NCI-H187 (cell line): ENCODE data around the gene KLF17.
"Not testable (repeated sequence)": the region's sequence is repeated elsewhere in the genome, so short reads cannot be mapped to it uniquely, and the experiment has no call there.

Source experiments
- DNase-seq, 2 experiments: peaks; one replicate each; lab custom pipeline; 2025; lab: John Stamatoyannopoulos, UW

The KLF17 gene

GRCh38 chr1:44108971-44109370 is 9.7 kb upstream of the KLF17 start:
- no peak for DNase-seq

- DNase-seq, result no peak
These were observed 7.7 kb upstream of the KLF17 start for GRCh38 chr1:44110916-44111315.

DNA sequence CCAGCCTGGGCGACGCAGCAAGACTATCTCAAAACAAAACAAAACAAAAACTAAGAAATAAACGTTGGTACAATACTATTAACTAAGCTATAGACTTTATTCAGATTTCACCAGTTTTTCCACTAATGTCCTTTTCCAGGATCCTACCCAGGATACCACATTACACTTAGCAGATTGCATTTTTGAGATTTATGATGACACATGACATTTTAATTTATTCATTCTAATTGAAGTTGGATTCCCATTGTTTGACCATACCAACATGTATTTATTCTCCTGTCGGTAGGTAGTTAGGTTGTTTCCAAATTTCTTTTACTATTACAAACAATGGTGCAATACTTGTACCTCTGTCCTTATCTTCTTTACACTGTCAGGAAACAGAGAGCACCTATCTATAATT is 6.8 kb upstream of the KLF17 start:
- no peak for DNase-seq

DNA sequence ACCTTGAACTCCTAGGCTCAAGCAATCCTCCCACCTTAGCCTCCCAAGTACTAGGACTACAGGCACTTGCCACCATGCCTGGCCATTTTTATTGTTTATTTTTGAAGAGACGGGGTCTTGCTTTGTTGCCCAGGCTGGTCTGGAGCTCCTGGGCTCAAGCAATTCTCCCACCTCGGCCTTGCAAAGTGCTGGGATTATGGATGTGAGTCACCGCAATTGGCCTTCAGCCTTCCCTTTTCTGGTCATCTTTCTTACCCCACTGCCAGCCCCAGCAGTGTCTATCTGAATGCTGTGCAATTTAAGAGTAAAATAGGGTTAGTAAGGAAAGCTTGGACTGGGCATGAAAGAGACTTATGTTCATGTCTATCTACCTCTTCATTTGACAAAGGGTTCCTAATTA is 6.1 kb upstream of the KLF17 start:
- no peak for DNase-seq

DNA sequence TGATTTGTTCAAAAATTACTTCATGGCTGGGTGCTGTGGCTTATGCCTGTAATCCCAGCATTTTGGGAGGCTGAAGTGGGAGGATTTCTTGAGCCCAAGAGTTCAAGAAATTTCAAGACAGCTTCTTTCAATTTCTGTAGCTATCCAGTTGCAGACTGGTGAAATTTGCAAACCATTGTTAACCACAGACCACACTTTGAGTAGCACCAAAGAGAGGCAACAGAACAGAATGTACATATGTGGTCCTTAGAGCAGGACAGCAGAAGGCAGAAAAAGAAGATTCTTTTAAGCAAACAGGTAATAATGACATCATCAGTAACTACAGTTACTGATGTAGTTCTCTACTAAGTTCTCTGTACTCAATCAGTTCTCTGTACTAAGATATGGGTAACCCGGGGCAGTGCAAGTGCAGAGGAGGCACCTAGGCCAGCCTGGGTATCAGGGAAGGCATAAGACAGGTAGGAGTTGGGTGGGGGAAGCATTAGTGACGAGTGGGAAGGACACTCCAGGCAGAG is 5.5 kb upstream of the KLF17 start:
- no peak for DNase-seq

GRCh38 chr1:44114098-44114497 is 4.5 kb upstream of the KLF17 start:
- no peak for DNase-seq

- DNase-seq, result not testable (repeated sequence)
These were observed 1.3 kb upstream of the KLF17 start for GRCh38 chr1:44117272-44117671.

GRCh38 chr1:44119525-44119924 is 904 bp downstream of the KLF17 start:
- no peak for DNase-seq

DNA sequence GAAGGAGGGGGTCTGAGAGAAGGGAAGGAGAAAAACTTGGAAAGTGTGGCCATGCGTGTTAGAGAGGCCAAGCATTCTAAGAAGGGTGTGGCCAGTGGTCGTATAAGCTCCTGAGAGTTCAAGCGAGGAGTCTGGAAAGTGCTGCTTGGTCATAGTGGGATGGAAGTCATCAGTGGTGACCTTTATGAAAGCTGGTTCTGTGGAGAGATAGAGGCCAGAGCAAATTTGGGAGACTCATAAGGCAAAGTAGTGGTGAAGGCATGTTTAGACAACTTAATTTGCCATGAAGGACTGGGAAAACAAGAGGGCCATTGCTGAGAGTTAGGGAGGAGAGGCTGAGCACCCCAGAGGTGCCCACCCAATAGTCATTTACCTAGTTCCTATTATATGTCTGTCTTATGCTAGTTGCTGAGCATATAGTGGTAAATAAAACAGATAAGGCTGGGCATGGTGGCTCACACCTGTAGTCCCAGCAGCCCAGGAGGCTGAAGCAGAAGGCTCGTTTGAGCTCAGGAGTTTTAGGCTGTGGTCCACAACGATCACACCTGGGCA is 1.9 kb downstream of the KLF17 start:
- no peak for DNase-seq

GRCh38 chr1:44129616-44130500 is 11.2 kb downstream of the KLF17 start:
- DNase-seq, result no peak

DNA sequence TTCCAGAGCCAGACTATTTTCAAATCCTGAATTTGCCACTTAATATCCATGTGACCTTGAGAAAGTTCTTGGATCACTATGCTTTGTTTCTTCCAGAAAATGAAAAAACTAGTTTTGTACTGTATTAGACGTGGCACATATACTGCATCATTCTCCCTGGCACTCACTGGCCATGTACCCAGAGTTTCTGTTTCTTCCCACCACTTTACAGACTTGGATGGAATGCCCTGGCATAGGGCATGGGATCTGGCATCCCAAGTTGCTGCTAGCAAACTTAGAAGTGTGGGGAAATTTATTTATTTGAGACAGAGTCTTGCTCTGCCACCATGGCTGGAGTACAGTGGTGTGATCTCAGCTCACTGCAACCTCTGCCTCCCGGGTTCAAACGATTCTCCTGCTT is 12.8 kb downstream of the KLF17 start:
- DNase-seq, result no peak

GRCh38 chr1:44134071-44134920 is 15.7 kb downstream of the KLF17 start:
- DNase-seq, result no peak

DNA sequence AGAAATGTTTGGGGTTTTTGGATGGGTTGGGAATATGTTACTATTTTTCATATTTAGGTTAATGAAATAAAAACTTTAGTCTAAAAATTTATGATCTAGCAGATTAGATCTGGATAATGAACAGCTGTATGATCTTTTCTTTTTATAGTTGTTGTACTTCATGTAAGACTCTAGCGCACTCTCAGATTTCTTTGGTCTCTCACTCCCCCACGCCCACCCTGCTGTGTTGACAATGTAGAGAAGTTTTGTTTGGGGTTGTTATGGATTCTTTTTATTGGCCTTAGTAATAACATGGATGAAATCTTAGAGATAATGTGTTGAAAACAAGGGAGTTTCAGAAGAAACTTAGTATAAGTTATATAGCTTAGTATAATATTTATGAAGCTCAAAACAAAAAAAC is 17.3 kb downstream of the KLF17 start:
- no peak for DNase-seq

GRCh38 chr1:44138239-44138638 is 19.6 kb downstream of the KLF17 start:
- DNase-seq, result no peak

DNA sequence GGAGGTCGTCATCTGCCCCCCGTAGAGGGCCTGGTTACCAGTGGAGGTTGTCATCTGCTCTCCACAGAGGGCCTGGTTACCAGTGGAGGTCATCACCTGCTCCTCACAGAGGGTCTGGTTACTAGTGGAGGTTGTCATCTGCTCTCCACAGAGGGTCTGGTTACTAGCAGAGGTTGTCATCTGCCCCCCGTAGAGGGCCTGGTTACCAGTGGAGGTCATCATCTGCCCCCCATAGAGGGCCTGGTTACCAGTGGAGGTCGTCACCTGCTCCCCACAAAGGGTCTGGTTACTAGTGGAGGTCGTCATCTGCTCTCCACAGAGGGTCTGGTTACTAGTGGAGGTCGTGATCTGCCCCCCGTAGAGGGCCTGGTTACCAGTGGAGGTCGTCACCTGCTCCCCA is 20.9 kb downstream of the KLF17 start:
- DNase-seq, result not testable (repeated sequence)

GRCh38 chr1:44141531-44141930 is 22.9 kb downstream of the KLF17 start, which contains the start of gene KLF18:
TSS of gene KLF18 (minus strand) at chr1:44141631. CDS start at chr1:44141631, 0 bp downstream.
- no peak for DNase-seq

GRCh38 chr1:44144962-44145756 is 26.5 kb downstream of the KLF17 start:
- no peak for DNase-seq

DNA sequence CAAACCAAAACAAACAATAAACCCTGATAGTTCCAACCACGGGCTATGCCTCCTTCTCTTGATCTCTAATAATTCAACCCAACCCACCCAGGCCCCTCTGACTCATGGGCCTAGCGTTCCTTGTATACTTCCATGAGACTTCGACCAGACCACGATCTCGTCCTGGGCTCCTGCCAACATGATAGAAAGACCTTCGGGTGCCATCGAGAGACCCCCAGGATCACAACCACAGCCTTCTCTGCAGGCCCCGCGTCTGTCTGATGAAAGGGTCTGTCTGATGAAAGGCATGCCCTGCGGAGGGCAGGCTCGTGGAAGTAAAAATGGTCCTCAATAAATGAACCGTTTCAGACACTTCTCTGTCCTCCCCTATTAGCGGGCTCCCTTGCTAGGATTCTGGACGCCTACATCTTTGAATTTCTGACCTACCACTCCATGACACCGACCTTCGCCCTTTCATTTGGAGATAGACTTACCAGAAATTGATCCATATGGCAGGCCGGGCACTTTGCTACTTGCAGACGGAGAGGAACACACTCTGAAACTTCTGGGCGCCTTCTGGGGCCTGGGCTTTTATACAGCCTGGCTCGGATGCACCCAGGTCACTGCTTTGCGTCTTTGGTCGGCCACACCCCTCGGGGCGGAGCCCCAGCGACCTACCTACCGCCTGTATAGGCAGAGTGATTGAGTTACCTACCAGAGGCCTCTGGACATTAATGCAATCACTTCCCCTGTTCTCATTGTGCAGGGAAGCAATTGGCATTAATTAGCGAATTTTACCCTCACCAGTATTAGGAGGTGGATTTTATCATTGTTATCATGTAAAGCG is 28.1 kb downstream of the KLF17 start:
- no peak for DNase-seq

DNA sequence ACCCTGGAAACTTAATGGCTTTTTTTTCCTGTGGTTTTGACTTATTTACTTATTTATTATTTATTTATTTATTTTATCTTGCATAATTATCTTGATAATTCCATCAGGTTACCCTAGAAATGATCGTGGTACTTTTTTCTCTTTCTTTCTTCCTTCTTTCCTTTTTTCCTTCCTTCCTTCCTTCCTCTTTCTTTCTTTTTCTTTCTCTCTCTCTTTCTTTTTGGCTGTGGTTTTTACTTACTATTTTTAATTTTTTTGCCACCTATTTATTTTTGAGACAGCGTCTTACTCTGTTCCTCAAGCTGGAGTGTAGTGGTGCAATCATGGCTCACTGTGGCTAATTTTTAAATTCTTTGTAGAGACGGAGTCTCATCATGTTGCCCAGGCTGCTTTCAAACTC is 29.0 kb downstream of the KLF17 start:
- DNase-seq, result no peak

- no peak for DNase-seq
These were observed 32.7 kb downstream of the KLF17 start for GRCh38 chr1:44151332-44151731.

DNA sequence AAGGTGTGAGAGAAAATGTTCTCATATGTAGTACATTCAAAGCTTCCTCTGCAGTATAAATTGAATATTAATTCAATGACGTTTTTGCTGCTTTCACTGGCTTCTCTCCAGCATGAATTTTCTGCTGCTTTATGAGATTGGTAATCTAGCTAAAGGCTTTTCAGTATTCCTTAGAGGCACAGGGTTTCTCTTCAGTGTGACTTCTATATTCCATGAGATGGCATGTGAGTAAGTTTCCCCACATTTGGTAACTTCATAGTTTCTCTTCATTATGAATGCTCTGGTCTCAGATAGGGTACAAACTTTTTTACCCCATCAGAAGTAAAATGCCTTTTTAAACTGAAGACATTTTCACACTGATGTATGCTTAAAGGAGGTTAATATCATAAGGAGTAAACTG is 33.2 kb downstream of the KLF17 start:
- DNase-seq, result no peak
